Panc1 (cell line): Measurements from ENCODE around the gene LRRC4B. TPM values are rescaled to one million over a fixed set of nuclear protein-coding genes. Genes with fewer than 3 reads are reported as not detected.

ENCODE experiments used
- ATAC-seq: fragments of 200-7000 bp; cut with Tn5 transposase; 2 replicates; pipeline ENCODE4 v1.9.1; 2020; ENCODE audit warnings: mild to moderate bottlenecking, moderate library complexity
- BruUV-seq: library from RNA; stranded (reverse); fragments of 400-500 nt; replicated peaks from 2 replicates; lab custom pipeline; 2021; lab: Mats Ljungman, UMichigan
- CTCF ChIA-PET: fragments of 300-600 bp; sonication (Branson Sonifier 250); formaldehyde crosslinking; loops from one replicate; lab custom pipeline; 2022; ENCODE audit warnings: antibody characterized with exemption; lab: Charles Lee
- POLR2A ChIA-PET: fragments of 300-600 bp; sonication (Branson Sonifier 250); formaldehyde crosslinking; loops from one replicate; lab custom pipeline; 2022; ENCODE audit warnings: antibody characterized with exemption; lab: Charles Lee
- DNase-seq: peaks from one replicate; pipeline ENCODE4 v3.0.0-alpha.2; 2010; ENCODE audit warnings: low read depth, low spot score
- H3K27ac ChIP-seq: 2 replicates; pipeline ENCODE4 v1.5.1; 2011; ENCODE audit warnings: mild to moderate bottlenecking, low read length, inconsistent platforms
- H3K27me3 ChIP-seq: fragments of 200-500 bp; sonication (Bioruptor generic); 2 replicates; pipeline ENCODE4 v1.6.0; 2014; ENCODE audit warnings: low read length, inconsistent platforms; ENCODE audit not compliant: control insufficient read depth, insufficient read depth
- H3K36me3 ChIP-seq: fragments of 200-500 bp; sonication (Bioruptor generic); 2 replicates; pipeline ENCODE4 v1.5.1; 2014; ENCODE audit warnings: inconsistent platforms, mild to moderate bottlenecking, low read length, moderate library complexity; ENCODE audit not compliant: control insufficient read depth, insufficient read depth
- H3K4me1 ChIP-seq: 2 replicates; pipeline ENCODE4 v1.5.1; 2011; ENCODE audit warnings: inconsistent platforms, mild to moderate bottlenecking, low read length, moderate library complexity; ENCODE audit not compliant: control insufficient read depth, insufficient read depth
- H3K4me3 ChIP-seq, 2 experiments: 2 replicates each; pipeline ENCODE4 v1.5.1; 2011 to 2012; ENCODE audit warnings: low read depth in 2 of 2, low read length in 2 of 2, mild to moderate bottlenecking in 2 of 2, inconsistent platforms in 1 of 2, moderate library complexity in 1 of 2
- H3K9me3 ChIP-seq: fragments of 200-500 bp; sonication (Bioruptor generic); 2 replicates; pipeline ENCODE4 v1.5.1; 2014; ENCODE audit warnings: low read depth, mild to moderate bottlenecking, inconsistent platforms, low read length, moderate library complexity; ENCODE audit not compliant: control insufficient read depth, insufficient read depth
- POLR2AphosphoS5 ChIP-seq: IDR thresholded peaks from 2 replicates; pipeline ENCODE4 v1.6.1; 2012; ENCODE audit warnings: mild to moderate bottlenecking, low read depth, low read length, moderate library complexity
- SIN3A ChIP-seq: IDR thresholded peaks from 2 replicates; pipeline ENCODE4 v1.6.1; 2012; ENCODE audit warnings: low read depth, mild to moderate bottlenecking, low read length, moderate library complexity, borderline replicate concordance; ENCODE audit not compliant: insufficient read depth
- TCF7L2 ChIP-seq: IDR thresholded peaks from 2 replicates; pipeline ENCODE4 v1.6.1; 2011; ENCODE audit warnings: mild to moderate bottlenecking, low read depth, low read length, inconsistent platforms
- in situ Hi-C: cut with HindIII; loops from 2 replicates; pipeline ENCODE4 v1.10.0; 2016; ENCODE audit warnings: low sequenced_read_pairs, low pct_unique_long_range_greater_than_20kb
- intact Hi-C: fragments of 100-400 bp; cut with micrococcal nuclease; formaldehyde crosslinking; loops from one replicate; pipeline ENCODE4 v1.10.0; 2022; ENCODE audit not compliant: unreplicated experiment
- total RNA-seq: library from RNA; stranded (reverse); gene quantifications from one replicate; pipeline ENCODE4 v1.2.1, GENCODE V29; 2021; ENCODE audit not compliant: unreplicated experiment
- TF ChIP-seq, protein P1 (sequence below), 2 experiments: IDR thresholded peaks; 2 replicates each; pipeline ENCODE4 v1.6.1; 2011 to 2012; ENCODE audit warnings: low read depth in 2 of 2, control low read depth in 1 of 2, low read length in 1 of 2, mild to moderate bottlenecking in 1 of 2, moderate library complexity in 1 of 2; ENCODE audit not compliant: insufficient read depth in 1 of 2
- TF ChIP-seq, protein P2 (sequence below): fragments of 450-650 bp; IDR thresholded peaks from 2 replicates; pipeline ENCODE4 v1.5.1; 2017; ENCODE audit warnings: mild to moderate bottlenecking

LRRC4B gene
- total RNA-seq, 1 experiment from 2014 or later, result 0.57 TPM

- in situ Hi-C loops, result no loop called here
- DNase-seq, result no peak
- ATAC-seq, result no peak
- H3K27me3 ChIP-seq, result peaks cover 2% of the 10 kb centered on the region
- CTCF ChIA-PET, result no interaction called here
- TF ChIP-seq, protein P1, sequence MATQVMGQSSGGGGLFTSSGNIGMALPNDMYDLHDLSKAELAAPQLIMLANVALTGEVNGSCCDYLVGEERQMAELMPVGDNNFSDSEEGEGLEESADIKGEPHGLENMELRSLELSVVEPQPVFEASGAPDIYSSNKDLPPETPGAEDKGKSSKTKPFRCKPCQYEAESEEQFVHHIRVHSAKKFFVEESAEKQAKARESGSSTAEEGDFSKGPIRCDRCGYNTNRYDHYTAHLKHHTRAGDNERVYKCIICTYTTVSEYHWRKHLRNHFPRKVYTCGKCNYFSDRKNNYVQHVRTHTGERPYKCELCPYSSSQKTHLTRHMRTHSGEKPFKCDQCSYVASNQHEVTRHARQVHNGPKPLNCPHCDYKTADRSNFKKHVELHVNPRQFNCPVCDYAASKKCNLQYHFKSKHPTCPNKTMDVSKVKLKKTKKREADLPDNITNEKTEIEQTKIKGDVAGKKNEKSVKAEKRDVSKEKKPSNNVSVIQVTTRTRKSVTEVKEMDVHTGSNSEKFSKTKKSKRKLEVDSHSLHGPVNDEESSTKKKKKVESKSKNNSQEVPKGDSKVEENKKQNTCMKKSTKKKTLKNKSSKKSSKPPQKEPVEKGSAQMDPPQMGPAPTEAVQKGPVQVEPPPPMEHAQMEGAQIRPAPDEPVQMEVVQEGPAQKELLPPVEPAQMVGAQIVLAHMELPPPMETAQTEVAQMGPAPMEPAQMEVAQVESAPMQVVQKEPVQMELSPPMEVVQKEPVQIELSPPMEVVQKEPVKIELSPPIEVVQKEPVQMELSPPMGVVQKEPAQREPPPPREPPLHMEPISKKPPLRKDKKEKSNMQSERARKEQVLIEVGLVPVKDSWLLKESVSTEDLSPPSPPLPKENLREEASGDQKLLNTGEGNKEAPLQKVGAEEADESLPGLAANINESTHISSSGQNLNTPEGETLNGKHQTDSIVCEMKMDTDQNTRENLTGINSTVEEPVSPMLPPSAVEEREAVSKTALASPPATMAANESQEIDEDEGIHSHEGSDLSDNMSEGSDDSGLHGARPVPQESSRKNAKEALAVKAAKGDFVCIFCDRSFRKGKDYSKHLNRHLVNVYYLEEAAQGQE (IDR thresholded peaks at IDR 0.05; ENCODE audit: insufficient read depth in 1 of 2, low read depth in 2 of 2, low read length in 1 of 2), result no peak
- TF ChIP-seq TCF7L2 (no peak), POLR2AphosphoS5 (no peak), SIN3A (no peak)
- TF ChIP-seq, protein P2, sequence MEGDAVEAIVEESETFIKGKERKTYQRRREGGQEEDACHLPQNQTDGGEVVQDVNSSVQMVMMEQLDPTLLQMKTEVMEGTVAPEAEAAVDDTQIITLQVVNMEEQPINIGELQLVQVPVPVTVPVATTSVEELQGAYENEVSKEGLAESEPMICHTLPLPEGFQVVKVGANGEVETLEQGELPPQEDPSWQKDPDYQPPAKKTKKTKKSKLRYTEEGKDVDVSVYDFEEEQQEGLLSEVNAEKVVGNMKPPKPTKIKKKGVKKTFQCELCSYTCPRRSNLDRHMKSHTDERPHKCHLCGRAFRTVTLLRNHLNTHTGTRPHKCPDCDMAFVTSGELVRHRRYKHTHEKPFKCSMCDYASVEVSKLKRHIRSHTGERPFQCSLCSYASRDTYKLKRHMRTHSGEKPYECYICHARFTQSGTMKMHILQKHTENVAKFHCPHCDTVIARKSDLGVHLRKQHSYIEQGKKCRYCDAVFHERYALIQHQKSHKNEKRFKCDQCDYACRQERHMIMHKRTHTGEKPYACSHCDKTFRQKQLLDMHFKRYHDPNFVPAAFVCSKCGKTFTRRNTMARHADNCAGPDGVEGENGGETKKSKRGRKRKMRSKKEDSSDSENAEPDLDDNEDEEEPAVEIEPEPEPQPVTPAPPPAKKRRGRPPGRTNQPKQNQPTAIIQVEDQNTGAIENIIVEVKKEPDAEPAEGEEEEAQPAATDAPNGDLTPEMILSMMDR, result no peak
- no TSS peak for BruUV-seq
- no peaks in the 10 kb centered on the region for H3K9me3 ChIP-seq
- H3K27ac ChIP-seq, result no peak overlapping the region
- intact Hi-C loops, result no loop called here
- H3K4me1 ChIP-seq, result no peaks in the 10 kb centered on the region
- no peak overlapping the region for H3K4me3 ChIP-seq
- POLR2A ChIA-PET, result no interaction called here
- no peaks in the 10 kb centered on the region for H3K36me3 ChIP-seq
These were observed 34.3 kb upstream of the LRRC4B start for GRCh38 chr19:50602496-50602895.

- H3K36me3 ChIP-seq, result no peaks in the 10 kb centered on the region
- peaks cover 2% of the 10 kb centered on the region for H3K27me3 ChIP-seq
- POLR2A ChIA-PET, result no interaction called here
- ATAC-seq, result no peak
- DNase-seq, result no peak
- H3K9me3 ChIP-seq, result no peaks in the 10 kb centered on the region
- no TSS peak for BruUV-seq
- in situ Hi-C loops, result no loop called here
- CTCF ChIA-PET, result no interaction called here
- no peaks in the 10 kb centered on the region for H3K4me1 ChIP-seq
- H3K27ac ChIP-seq, result no peak overlapping the region
- TF ChIP-seq TCF7L2, result no peak
- TF ChIP-seq, protein P1 (IDR thresholded peaks at IDR 0.05; ENCODE audit: insufficient read depth in 1 of 2, low read depth in 2 of 2, low read length in 1 of 2), result no peak
- TF ChIP-seq, protein P2, result no peak
- intact Hi-C loops, result no loop called here
- no peak overlapping the region for H3K4me3 ChIP-seq
These were observed 33.8 kb upstream of the LRRC4B start for GRCh38 chr19:50602089-50602422.
